Fibroblast of villous mesenchyme (primary cell): Measurements from ENCODE around the gene SLC41A3. TPM values are rescaled to one million over a fixed set of nuclear protein-coding genes. Genes with fewer than 3 reads are reported as not detected.
"Not testable (repeated sequence)": the region's sequence is repeated elsewhere in the genome, so short reads cannot be mapped to it uniquely, and the experiment has no call there.

Experiments used
- DNase-seq: peaks from one replicate; pipeline ENCODE4 v3.0.0-alpha.2; 2010; ENCODE audit warnings: low read depth
- H3K4me3 ChIP-seq: 2 replicates; pipeline ENCODE4 v1.5.1; 2011; ENCODE audit warnings: low read depth, mild to moderate bottlenecking, low read length
- total RNA-seq: library from RNA; depleted of rRNA; stranded (reverse); fragments of >200 nt; gene quantifications from 2 replicates; pipeline ENCODE4 v1.2.3, GENCODE V29; 2012
- TF ChIP-seq, protein P1 (sequence below): IDR thresholded peaks from 2 replicates; pipeline ENCODE4 v1.5.1; 2012; ENCODE audit warnings: low read depth, mild to moderate bottlenecking, low read length; ENCODE audit not compliant: insufficient read depth

Gene SLC41A3
- total RNA-seq, 1 donor, result 36.7 TPM

DNA sequence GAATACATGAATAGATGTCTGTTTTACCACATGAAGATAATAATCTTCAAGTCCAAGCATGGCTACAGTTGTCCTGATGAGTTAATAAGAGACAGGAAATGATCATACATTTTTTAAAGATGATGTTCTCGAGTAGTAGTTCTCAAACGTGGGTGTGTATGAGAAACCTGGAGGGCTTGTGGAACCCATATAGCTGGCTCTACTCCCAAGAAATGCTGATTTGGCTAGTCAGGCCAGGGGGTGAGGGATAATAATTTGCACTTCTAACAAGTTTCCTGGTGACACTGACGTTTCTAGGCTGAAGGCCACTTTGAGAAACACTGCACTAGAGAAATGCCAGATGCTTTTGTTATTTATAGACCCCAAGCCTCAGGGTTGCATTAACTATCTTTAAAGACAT, 78.0 kb downstream of the SLC41A3 start:
- TF ChIP-seq, protein P1, sequence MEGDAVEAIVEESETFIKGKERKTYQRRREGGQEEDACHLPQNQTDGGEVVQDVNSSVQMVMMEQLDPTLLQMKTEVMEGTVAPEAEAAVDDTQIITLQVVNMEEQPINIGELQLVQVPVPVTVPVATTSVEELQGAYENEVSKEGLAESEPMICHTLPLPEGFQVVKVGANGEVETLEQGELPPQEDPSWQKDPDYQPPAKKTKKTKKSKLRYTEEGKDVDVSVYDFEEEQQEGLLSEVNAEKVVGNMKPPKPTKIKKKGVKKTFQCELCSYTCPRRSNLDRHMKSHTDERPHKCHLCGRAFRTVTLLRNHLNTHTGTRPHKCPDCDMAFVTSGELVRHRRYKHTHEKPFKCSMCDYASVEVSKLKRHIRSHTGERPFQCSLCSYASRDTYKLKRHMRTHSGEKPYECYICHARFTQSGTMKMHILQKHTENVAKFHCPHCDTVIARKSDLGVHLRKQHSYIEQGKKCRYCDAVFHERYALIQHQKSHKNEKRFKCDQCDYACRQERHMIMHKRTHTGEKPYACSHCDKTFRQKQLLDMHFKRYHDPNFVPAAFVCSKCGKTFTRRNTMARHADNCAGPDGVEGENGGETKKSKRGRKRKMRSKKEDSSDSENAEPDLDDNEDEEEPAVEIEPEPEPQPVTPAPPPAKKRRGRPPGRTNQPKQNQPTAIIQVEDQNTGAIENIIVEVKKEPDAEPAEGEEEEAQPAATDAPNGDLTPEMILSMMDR, result no peak

DNA sequence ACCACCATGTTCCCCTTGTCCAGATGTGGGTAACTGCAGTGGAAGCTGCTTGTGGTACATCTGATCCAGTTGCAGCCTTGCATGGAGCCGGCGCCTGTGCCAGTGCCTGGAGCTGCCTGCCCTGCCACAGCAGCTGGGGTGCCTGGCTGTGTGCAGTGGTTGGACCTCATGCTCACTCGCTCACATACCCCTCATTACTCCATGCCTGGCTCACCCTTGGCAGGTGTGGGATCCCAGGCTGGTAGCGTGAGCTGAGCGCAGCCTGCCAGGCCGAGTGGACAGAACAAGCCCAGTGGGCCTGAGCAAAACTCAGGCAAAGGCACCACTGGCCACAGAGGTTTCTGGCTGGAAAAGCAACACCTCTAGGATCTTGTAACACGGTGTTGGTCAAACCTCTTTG, 79.2 kb downstream of the SLC41A3 start:
- no peak overlapping the region for H3K4me3 ChIP-seq
- TF ChIP-seq, protein P1, result no peak
- DNase-seq, result no peak

More for the DNA sequence above, 78.0 kb downstream of the SLC41A3 start:
- H3K4me3 ChIP-seq, result no peak overlapping the region
- peak; percentile 31 for DNase-seq

DNA sequence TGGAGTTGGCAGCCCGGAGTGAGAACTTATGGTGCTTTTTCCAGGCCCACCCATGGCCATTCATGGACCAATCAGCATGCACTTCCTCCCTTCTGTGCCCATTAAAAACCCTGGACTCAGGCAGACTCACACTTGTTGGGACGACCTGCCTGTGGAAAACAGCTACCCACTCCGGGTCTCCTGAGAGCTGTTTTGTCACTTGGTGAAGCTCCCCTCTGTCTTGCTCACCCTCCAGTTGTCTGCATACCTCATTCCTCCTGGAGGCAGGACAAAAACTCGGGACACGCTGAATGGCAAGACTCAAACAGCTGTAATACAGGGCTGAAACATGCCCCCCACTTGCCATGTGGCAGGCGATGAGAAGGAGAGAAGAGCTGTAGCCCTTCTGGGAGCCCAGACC, 79.7 kb downstream of the SLC41A3 start:
- TF ChIP-seq, protein P1, result no peak

DNA sequence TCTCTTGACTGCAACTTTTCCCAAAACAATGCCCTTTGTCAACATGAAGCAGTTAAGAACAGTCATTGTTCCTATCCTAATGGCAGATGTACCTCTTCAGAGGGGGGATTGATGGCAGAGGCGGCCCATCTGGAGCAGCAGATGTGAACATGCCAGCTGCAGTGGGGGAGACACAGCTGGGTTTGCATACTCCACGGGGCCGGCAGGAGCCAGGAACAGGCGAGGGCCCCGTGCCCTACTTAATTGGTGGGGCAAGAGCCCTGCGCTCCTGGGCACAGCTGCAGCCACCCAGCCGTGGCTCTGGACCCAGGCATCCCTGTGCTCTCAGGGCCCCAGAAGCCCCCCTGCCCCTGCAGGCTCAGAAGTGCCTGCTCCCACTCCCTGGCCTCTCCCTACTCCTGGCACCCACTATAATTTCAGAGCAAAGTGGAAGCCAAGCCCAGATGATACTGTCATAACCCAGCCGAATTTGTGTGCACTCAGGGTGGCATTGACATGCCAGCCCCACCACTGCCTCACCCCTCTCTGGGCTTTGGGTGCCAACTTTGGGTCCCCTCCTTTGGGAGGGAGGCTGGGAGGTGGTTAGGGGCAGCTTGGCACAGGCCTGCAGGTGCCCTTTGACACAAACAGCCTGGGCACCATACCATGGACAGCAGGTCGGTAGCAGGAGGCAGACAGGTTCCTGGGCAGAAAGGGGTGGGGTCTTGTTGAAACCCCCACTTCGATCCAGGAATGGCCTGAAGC, 80.3 kb downstream of the SLC41A3 start:
- no peak overlapping the region for H3K4me3 ChIP-seq
- TF ChIP-seq, protein P1, result no peak
- DNase-seq, result no peak

More for the DNA sequence above, 79.7 kb downstream of the SLC41A3 start:
- DNase-seq, result no peak
- H3K4me3 ChIP-seq, result no peak overlapping the region

DNA sequence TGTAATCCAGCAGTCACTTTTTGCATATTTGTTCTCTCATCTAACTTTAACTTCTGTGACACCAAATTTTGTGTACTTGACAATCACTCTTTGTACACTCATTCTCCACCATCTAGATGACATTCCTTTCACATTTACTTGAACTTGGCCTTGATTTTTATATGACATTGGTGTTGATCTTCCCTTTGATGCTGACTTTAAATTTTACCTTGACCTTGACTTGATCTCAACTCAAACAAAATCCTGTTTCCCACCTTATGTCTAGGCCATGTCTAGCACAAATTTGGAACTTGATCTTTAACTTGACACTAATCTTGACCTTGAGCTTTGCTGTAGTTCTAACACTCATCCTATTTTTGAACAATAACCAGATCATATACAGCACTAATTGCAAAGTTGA, 81.7 kb downstream of the SLC41A3 start:
- DNase-seq, result no peak
- H3K4me3 ChIP-seq, result no peak overlapping the region
- TF ChIP-seq, protein P1, result no peak

DNA sequence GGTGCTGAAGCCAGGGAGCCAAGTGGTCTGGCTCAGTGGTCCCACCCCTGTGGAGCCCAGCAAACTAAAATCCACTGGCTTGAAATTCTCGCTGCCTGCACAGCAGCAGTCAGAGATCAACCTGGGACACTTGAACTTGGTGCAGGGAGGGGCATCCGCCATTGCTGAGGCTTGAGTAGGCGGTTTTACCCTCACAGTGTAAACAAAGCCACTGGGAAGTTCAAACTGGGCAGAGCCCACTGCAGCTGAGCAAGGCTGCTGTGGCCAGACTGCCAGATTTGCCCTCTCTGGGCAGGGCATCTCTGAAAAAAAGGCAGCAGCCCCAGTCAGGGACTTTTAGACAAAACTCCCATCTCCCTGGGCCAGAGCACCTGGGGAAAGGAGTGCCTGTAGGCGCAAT, 87.2 kb downstream of the SLC41A3 start:
- DNase-seq, result not testable (repeated sequence)

DNA sequence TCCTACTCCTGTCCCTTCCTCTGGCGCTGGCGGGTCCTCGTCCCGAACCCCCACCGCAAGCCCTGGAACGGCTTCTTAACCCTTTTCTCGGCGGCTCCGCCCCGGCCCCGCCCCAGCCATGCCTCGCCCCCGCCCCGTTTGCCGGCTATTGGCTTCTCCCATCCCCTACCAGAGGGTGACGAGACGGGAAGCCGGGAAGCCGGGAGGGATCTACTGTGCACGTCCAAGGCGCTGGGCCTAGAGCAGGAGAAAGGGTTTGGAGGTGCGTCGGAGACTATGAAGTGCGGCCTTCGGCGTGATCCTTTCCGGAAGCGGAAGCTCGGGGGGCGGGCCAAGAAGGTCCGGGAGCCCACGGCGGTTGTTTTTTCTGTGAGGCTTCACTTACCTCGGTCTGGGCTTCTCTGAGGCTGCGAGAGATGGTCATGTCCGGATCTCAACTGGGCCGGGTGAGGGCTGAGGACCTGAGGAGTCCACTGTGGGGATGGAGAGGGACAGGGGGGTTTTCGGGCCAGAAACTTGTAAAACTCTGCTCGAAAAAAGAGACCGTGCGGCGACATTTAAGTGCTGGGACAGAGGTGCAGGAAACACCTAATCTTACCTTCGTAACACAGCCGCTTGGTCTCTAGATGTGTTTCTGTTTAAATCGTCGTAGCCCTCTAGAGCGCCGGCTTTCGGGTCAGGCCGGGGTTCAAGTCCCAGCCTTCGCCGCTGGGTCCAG, 93.5 kb downstream of the SLC41A3 start:
- TF ChIP-seq, protein P1, result no peak
- peak overlapping the region; percentile 78 for H3K4me3 ChIP-seq

More for the DNA sequence above, 87.2 kb downstream of the SLC41A3 start:
- not testable (repeated sequence) for H3K4me3 ChIP-seq

DNA sequence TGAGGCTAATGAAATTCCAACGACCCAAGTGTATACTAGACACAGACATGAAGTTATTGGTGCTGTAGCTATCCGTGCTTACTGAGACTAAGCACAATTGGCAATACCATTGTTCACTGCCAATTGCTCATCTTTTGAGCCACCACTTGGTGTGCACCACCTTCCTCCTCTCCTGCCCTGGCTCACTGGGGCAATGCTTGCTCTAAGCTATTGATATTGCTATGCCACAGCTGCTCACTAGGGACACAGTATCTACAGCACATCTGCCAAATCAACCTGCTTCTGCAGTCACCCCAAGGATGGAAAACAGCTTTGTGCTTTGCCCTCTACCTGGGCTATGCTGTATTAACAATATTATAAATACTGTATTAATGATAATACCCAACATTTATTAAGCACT, 99.0 kb downstream of the SLC41A3 start:
- not testable (repeated sequence) for H3K4me3 ChIP-seq, DNase-seq

More for the DNA sequence above, 93.5 kb downstream of the SLC41A3 start:
- DNase-seq, result peak; percentile 88

DNA sequence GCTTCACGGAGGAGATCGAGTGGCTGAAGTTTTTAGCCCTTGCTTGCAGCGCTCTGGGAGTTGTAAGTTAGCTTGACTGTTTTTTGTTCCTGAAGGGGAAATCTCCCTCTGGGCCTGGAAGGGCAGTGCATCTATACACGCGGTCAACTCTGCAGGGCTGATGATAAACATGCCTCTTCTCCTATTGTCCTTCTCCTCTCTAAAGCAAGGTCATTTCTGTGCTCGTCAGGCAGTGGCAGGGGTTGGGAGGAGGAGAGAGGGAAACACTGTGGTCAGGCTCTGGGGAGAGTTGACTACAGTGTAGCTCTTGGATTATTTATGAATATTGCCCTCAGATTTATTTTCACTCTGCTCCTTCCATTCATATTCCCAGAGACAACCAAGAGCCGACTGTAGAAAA, 106.8 kb downstream of the SLC41A3 start:
- DNase-seq, H3K4me3 ChIP-seq: not testable (repeated sequence)

DNA sequence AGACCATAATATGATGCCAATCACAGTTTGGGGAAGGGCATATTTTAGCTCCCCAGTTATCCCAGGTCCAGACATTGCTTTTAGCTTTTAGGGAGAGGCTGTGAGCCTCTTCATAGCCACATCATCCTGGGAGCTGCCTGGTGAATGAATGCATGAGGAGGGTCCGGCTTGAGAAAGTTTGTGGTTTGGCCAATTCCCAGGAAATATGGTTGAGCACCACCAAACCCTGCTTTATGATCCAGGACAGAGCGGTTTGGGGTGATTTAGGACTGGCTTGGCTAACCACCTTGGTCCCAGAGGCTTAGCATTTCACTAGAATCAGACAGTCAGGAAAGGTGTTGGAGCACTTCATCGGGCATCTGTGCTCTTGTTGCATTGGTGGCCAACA, 107.9 kb downstream of the SLC41A3 start:
- not testable (repeated sequence) for H3K4me3 ChIP-seq, DNase-seq

DNA sequence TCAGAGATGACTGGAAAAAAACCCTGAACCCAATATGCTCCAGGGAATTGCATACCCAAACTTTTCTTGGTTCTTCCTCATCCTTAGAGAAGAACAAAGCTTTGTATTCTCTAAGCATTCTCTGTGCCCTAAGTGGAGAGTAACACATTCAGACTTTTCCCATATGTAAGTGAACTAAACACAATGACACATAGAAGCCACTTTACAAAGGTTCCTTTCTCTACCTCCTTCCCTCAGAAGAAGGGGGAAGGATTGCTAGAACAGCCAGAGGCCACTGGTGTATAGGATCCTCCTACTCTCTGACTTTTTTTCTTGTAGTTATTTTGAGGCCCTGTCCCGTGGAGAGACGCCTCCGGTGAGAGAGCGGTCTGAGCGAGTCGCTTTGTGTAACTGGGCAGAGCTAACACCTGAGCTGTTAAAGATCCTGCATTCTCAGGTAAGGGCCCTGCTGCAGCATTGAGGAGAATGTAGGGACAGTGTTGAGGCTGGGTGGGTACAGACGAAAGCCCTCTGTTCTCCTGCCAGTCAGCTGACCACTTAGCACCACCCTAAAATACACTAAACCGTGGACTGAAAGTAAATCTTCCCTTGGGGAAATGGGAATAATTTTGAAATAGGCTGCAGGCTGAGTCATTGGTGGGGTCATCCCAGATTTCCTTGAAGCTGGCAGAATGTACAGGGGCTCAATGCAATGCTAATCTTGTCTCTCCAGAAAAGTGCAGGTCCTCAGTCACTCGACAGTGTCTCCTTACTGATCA, 108.5 kb downstream of the SLC41A3 start:
- not testable (repeated sequence) for H3K4me3 ChIP-seq, DNase-seq
